Measurements from ENCODE around the gene BRDT.

DNA sequence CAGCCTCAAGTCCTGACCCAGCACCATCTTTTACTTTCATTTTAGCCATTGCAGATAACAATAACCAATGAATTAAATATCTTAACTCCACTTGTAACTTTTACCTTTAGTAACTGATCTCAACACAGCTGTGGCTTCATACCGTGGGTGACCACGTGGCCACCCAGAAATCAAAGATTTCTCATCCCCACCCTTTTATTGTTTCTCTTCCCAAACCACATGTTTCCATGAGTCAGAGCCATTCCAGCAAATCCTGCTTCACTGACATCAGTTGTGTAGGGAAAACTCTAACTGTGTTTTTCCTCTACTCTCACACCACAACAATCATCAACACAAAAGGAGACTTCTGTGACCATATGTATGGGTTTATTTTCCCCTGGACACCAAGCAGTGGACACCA is 25.1 kb upstream of the BRDT start:
- TF ChIP-seq CTCF (IDR thresholded peaks at IDR 0.05; ENCODE audit: insufficient read depth, low read depth, low read length) = no peak
- TF ChIP-seq EZH2 (IDR thresholded peaks at IDR 0.05; ENCODE audit: insufficient read depth, low read length) = no peak

Measured in astrocyte (in vitro differentiated cells and primary cell).